Esophagus squamous epithelium (tissue), 5 donors: Measurements from ENCODE around the gene CD79B. TPM values are rescaled to one million over a fixed set of nuclear protein-coding genes. Genes with fewer than 3 reads are reported as not detected.

ENCODE experiments used
- DNase-seq: peaks from one replicate; lab custom pipeline; 2025; lab: John Stamatoyannopoulos, UW
- H3K27ac ChIP-seq, 4 donors: fragments of 200-600 bp; sonication (generic); one replicate each; pipeline ENCODE4 v1.5.1; 2016 to 2019; ENCODE audit warnings: mild to moderate bottlenecking in 1 of 4
- H3K27me3 ChIP-seq, 4 donors: fragments of 200-600 bp; sonication (generic); 1 replicate in 3 of 4; 2 replicates in 1 of 4; pipeline versions ENCODE4 v1.5.1 to v1.6.0; 2017 to 2021; ENCODE audit warnings: antibody characterized with exemption in 1 of 4
- H3K36me3 ChIP-seq, 3 donors: fragments of 200-600 bp; sonication (generic); one replicate each; pipeline ENCODE4 v1.5.1; 2016 to 2019
- H3K4me1 ChIP-seq, 3 donors: fragments of 200-600 bp; sonication (generic); one replicate each; pipeline ENCODE4 v1.5.1; 2017 to 2019
- H3K4me3 ChIP-seq, 4 donors: fragments of 200-600 bp; sonication (generic); 1 replicate in 3 of 4; 2 replicates in 1 of 4; pipeline ENCODE4 v1.5.1; 2016 to 2019; ENCODE audit warnings: mild to moderate bottlenecking in 2 of 4, moderate library complexity in 1 of 4
- H3K9me3 ChIP-seq, 3 donors: fragments of 200-600 bp; sonication (generic); one replicate each; pipeline ENCODE4 v1.5.1; 2016 to 2019
- POLR2A ChIP-seq, 4 donors: fragments of 450-650 bp; IDR thresholded peaks; one replicate each; pipeline ENCODE4 v1.6.1; 2017; ENCODE audit warnings: antibody characterized with exemption in 4 of 4, mild to moderate bottlenecking in 4 of 4, moderate library complexity in 3 of 4
- WGBS, 2 donors: methylation state at CpG; one replicate each; pipeline ENCODE4 v1.1.5; 2018; 5-methylcytosine and 5-hydroxymethylcytosine counted together
- intact Hi-C: fragments of 100-400 bp; cut with DNase I; formaldehyde crosslinking; loops from one replicate; pipeline ENCODE4 v1.15.0; 2022
- total RNA-seq, 4 donors: library from RNA; depleted of rRNA; stranded (reverse); fragments of >200 nt; gene quantifications; one replicate each; pipeline ENCODE4 v1.1.0, GENCODE V29; 2016
- TF ChIP-seq, protein P1 (sequence below), 6 experiments: fragments of 450-650 bp in 4 of 6; fragments of 200-600 bp in 2 of 6; sonication (generic) in 2 of 6; IDR thresholded peaks; one replicate each; pipeline ENCODE4 v1.5.1; 2016 to 2019; ENCODE audit warnings: antibody characterized with exemption in 6 of 6, mild to moderate bottlenecking in 4 of 6, moderate library complexity in 4 of 6
- donor health status: DM: yes; HTN: yes; CAD: no.

CD79B gene
- total RNA-seq, 4 donors from 2014 or later: 1.1 to 2.0 (median 1.3) TPM; not detected in 1

DNA sequence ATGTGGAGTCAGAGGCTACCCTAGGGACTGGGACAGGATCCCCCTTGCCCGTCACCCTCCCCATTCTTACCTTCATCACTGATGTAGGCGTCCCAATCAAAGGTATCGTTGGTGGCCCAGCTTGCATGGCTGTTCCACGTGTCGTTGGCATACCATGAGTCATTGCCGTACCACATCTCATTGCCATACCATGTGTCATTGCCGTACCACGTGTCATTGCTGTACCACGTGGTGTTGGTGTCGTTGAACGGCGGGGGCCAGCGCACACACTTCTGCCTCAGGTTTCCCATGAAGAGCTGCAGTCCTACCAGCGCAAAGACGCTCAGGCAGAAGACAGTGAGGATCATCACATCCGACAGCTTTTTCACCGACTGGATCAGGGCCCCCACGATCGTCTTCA lies 35.8 kb upstream of the CD79B start:
- no peak for TF ChIP-seq POLR2A (IDR thresholded peaks at IDR 0.05)
- TF ChIP-seq, protein P1, sequence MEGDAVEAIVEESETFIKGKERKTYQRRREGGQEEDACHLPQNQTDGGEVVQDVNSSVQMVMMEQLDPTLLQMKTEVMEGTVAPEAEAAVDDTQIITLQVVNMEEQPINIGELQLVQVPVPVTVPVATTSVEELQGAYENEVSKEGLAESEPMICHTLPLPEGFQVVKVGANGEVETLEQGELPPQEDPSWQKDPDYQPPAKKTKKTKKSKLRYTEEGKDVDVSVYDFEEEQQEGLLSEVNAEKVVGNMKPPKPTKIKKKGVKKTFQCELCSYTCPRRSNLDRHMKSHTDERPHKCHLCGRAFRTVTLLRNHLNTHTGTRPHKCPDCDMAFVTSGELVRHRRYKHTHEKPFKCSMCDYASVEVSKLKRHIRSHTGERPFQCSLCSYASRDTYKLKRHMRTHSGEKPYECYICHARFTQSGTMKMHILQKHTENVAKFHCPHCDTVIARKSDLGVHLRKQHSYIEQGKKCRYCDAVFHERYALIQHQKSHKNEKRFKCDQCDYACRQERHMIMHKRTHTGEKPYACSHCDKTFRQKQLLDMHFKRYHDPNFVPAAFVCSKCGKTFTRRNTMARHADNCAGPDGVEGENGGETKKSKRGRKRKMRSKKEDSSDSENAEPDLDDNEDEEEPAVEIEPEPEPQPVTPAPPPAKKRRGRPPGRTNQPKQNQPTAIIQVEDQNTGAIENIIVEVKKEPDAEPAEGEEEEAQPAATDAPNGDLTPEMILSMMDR (IDR thresholded peaks at IDR 0.05): no peak
- Histone ChIP-seq H3K27ac (no peak overlapping the region), H3K4me3 (no peak overlapping the region), H3K9me3 (no peaks in the 10 kb centered on the region), H3K4me1 (peaks cover 0 to 8% (median 0%) of the 10 kb centered on the region in 3 donors), H3K27me3 (no peaks in the 10 kb centered on the region), H3K36me3 (no peaks in the 10 kb centered on the region)
- WGBS, 2 donors: 76 to 77% methylated on average over 11 to 15 of the region's 19 CpGs
- no peak for DNase-seq
- intact Hi-C loops: no loop called here

DNA sequence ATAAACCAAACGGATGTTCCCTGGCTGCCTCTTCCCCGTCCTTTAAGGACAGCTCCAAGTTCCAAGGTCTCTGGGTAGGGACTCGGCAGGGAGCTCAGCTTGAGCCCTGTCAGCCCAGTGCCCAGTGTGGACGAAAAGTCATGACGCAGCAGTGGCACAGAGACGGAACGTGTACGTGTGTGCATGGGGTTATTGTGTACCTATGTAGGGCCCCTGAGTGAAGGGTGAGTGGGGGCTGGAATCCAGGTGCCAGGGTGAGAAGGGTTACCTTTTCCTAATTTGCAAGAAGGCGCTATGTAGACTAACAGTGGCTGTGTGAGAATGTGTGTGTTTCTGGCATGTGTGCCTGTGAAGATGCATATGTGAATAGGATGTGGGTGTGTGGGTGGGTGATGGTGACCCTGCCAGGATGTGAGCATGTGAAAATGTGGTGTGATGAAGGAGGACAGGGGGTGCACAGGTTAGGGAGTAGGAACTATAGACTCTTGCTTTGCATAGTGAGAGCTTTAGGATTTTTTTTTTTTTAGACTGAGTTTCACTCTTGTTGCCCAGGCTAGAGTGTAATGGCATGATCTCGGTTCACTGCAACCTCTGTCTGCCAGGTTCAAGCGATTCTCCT lies 34.6 kb upstream of the CD79B start:
- peaks cover 0 to 20% (median under 1%) of the 10 kb centered on the region in 3 donors for H3K4me1 ChIP-seq
- no peaks in the 10 kb centered on the region for H3K36me3 ChIP-seq
- WGBS, 2 donors: 69 to 73% methylated on average over 7 to 9 of the region's 11 CpGs
- TF ChIP-seq, protein P1 (IDR thresholded peaks at IDR 0.05): no peak
- TF ChIP-seq POLR2A (IDR thresholded peaks at IDR 0.05): no peak
- no peaks in the 10 kb centered on the region for H3K27me3 ChIP-seq
- DNase-seq: no peak
- no peaks in the 10 kb centered on the region for H3K9me3 ChIP-seq
- intact Hi-C loops: no loop called here
- H3K4me3 ChIP-seq: no peak overlapping the region
- H3K27ac ChIP-seq: no peak overlapping the region

DNA sequence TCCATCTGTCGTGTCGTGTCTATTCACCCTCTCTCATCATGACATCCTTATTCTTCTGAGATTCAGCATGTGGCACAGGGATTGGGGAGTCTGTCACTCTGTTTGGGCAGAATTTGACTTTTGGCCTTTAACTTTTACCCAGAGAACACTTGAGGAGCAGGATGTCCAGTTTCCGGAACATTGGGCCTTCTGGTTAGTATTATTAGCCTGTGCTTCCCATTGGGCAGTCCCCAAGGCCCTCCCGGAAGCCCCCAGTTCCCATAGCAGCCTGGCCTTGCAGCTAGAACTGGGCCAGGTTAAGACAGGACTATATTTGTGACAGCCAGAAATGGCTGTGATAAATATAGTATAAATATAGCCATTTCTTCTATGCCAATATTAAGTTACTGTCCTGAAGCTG lies 31.0 kb upstream of the CD79B start:
- Histone ChIP-seq H3K9me3 (no peaks in the 10 kb centered on the region), H3K36me3 (no peaks in the 10 kb centered on the region), H3K4me1 (peaks cover 0 to 31% (median 4%) of the 10 kb centered on the region in 3 donors), H3K27me3 (peaks cover 0 to 6% (median 0%) of the 10 kb centered on the region in 4 donors), H3K4me3 (no peak overlapping the region), H3K27ac (peak overlapping the region in 3 of 4 donors; percentile 58 to 81 (median 65))
- WGBS, 2 donors: 74 to 94% methylated on average over 4 of the region's 4 CpGs
- no peak for DNase-seq
- TF ChIP-seq POLR2A (IDR thresholded peaks at IDR 0.05): no peak
- TF ChIP-seq, protein P1 (IDR thresholded peaks at IDR 0.05): no peak
- intact Hi-C loops: no loop called here

DNA sequence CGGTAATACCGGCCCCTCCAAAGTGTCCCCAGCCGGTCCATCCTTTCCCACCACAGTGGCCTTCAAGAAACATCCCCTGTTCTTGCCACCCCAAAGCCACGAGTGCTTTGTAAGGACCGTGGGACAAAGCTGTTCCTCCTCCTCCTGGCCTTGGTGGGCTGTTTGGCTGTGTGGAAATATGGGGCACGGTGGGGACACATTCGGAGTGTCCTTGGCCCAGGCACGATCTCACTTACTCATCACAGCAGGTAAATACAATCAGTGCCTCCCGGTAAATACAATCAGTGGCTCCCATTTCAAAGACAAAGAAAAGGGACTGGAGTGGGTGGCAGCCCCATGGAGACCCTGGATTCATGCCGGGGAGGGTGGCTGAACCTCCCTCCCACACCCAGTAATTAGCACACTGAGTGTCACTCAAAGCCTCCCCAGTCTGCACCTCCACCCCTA lies 30.2 kb upstream of the CD79B start:
- H3K4me3 ChIP-seq: no peak overlapping the region
- H3K4me1 ChIP-seq: peaks cover 0 to 31% (median 4%) of the 10 kb centered on the region in 3 donors
- intact Hi-C loops: no loop called here
- H3K36me3 ChIP-seq: no peaks in the 10 kb centered on the region
- TF ChIP-seq, protein P1 (IDR thresholded peaks at IDR 0.05): no peak
- TF ChIP-seq POLR2A (IDR thresholded peaks at IDR 0.05): no peak
- peaks cover 0 to 6% (median 0%) of the 10 kb centered on the region in 4 donors for H3K27me3 ChIP-seq
- no peaks in the 10 kb centered on the region for H3K9me3 ChIP-seq
- no peak for DNase-seq
- WGBS, 2 donors: 67 to 76% methylated on average over 3 to 8 of the region's 10 CpGs
- H3K27ac ChIP-seq: peak overlapping the region in 3 of 4 donors; percentile 28 to 81 (median 65)

DNA sequence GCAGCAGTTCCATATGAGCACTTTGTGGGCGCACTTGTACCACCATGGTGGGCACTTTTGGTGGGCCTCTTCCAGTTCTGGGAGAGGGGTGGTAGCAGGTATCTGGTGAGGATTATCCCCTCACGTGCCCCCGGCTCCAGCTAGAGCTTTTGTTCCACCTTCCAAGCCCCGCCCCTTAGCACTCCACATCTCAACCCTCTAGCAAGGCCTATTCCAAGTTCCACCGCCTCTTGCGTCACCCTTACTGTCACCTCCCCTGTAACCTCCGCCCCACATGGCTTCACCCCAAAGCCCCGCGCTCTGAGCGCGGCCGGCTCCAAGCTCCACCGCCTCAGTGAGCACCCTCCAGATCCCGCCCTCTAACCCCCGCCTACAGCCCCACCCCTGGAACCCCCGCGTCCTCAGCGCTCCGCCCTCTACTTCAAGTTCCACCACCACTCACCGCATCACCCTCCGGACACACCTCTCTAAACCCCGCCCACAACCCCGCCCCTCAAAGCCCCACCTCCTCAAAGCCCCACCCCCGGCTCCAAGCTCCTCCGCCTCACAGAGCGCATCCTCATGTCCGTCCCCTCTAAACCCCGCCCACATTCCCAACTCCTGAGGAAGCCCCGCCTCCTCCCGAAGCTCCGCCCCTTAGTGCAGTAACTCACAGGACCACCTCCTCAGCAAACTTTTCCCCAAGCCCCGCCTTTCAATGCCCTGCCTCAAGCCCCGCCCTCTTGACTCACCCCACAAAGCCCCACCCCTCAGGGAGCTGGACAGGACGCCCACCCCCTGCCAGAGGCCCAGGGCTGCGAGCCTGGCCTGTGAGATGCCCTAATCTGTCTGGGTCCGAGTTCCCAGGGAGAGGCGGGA lies 29.5 kb upstream of the CD79B start:
- WGBS, 2 donors: 15 to 29% methylated on average over 21 to 29 of the region's 37 CpGs
- no peak for DNase-seq
- Histone ChIP-seq H3K27me3 (peaks cover 0 to 6% (median 0%) of the 10 kb centered on the region in 4 donors), H3K27ac (peak overlapping the region in 2 of 4 donors; percentile 65 to 81), H3K36me3 (no peaks in the 10 kb centered on the region), H3K9me3 (no peaks in the 10 kb centered on the region), H3K4me1 (peaks cover 0 to 31% (median 4%) of the 10 kb centered on the region in 3 donors), H3K4me3 (peak overlapping the region in 2 of 4 donors; percentile 27 to 45)
- TF ChIP-seq, protein P1 (IDR thresholded peaks at IDR 0.05): no peak
- TF ChIP-seq POLR2A (IDR thresholded peaks at IDR 0.05): no peak
- intact Hi-C loops: no loop called here
